Liver (tissue), 9 donors: Measurements from ENCODE around the gene SNCB. TPM values are rescaled to one million over a fixed set of nuclear protein-coding genes. Genes with fewer than 3 reads are reported as not detected.

Source experiments
- DNase-seq: peaks from one replicate; pipeline ENCODE4 v3.0.0-alpha.2; 2017; ENCODE audit warnings: low spot score
- H3K27ac ChIP-seq, 2 donors: one replicate each; pipeline ENCODE4 v1.7.0; 2013; ENCODE audit warnings: inconsistent platforms in 2 of 2, low read length in 2 of 2, control low read depth in 1 of 2, low read depth in 1 of 2, mild to moderate bottlenecking in 1 of 2
- H3K27me3 ChIP-seq, 4 donors: one replicate each; pipeline versions ENCODE4 v1.6.1 to v1.7.0; 2013; ENCODE audit warnings: low read length in 3 of 4, inconsistent platforms in 1 of 4, mild to moderate bottlenecking in 1 of 4, moderate library complexity in 1 of 4; ENCODE audit not compliant: control insufficient read depth in 4 of 4, insufficient read depth in 4 of 4
- H3K36me3 ChIP-seq, 4 donors: one replicate each; pipeline versions ENCODE4 v1.6.1 to v1.7.0; 2013; ENCODE audit warnings: low read length in 3 of 4, mild to moderate bottlenecking in 3 of 4, low read depth in 1 of 4, moderate library complexity in 1 of 4; ENCODE audit not compliant: control insufficient read depth in 4 of 4, insufficient read depth in 3 of 4
- H3K4me1 ChIP-seq, 4 donors: one replicate each; pipeline versions ENCODE4 v1.6.1 to v1.7.0; 2013; ENCODE audit warnings: low read length in 3 of 4, mild to moderate bottlenecking in 3 of 4, moderate library complexity in 1 of 4; ENCODE audit not compliant: control insufficient read depth in 4 of 4, insufficient read depth in 4 of 4
- H3K4me3 ChIP-seq, 3 donors: one replicate each; pipeline versions ENCODE4 v1.6.1 to v1.7.0; 2013; ENCODE audit warnings: low read length in 3 of 3, control low read depth in 1 of 3, low read depth in 1 of 3, mild to moderate bottlenecking in 1 of 3
- H3K9ac ChIP-seq, 2 donors: one replicate each; pipeline ENCODE4 v1.7.0; 2013; ENCODE audit warnings: low read length in 2 of 2, mild to moderate bottlenecking in 2 of 2, moderate library complexity in 2 of 2, control low read depth in 1 of 2, low read depth in 1 of 2
- H3K9me3 ChIP-seq, 4 donors: one replicate each; pipeline versions ENCODE4 v1.6.1 to v1.7.0; 2013; ENCODE audit warnings: low read length in 3 of 4; ENCODE audit not compliant: control insufficient read depth in 4 of 4
- ATF3 ChIP-seq: IDR thresholded peaks from 2 replicates; pipeline ENCODE4 v1.6.1; 2016; ENCODE audit warnings: antibody characterized with exemption
- CTCF ChIP-seq: fragments of 150-350 bp; IDR thresholded peaks from 2 replicates; pipeline ENCODE4 v1.5.1; 2017; ENCODE audit warnings: improper control_type of control experiment, low read depth, low read length; ENCODE audit not compliant: missing input control
- EGR1 ChIP-seq, 2 donors: IDR thresholded peaks; 2 replicates each; pipeline ENCODE4 v1.6.1; 2016 to 2018; ENCODE audit warnings: antibody characterized with exemption in 2 of 2, low read depth in 2 of 2
- FOXA1 ChIP-seq: IDR thresholded peaks from 2 replicates; pipeline ENCODE4 v1.6.1; 2016; ENCODE audit warnings: antibody characterized with exemption
- FOXA2 ChIP-seq: IDR thresholded peaks from 2 replicates; pipeline ENCODE4 v1.6.1; 2016; ENCODE audit warnings: antibody characterized with exemption
- GABPA ChIP-seq, 2 donors: IDR thresholded peaks in 1 of 2; conservative IDR thresholded peaks in 1 of 2; 2 replicates each; pipeline ENCODE4 v1.6.1; 2016; ENCODE audit warnings: antibody characterized with exemption in 2 of 2, mild to moderate bottlenecking in 1 of 2, moderate library complexity in 1 of 2
- HNF4A ChIP-seq, 2 donors: conservative IDR thresholded peaks; 2 replicates each; pipeline ENCODE4 v1.6.1; 2016; ENCODE audit warnings: antibody characterized with exemption in 2 of 2, mild to moderate bottlenecking in 2 of 2
- HNF4G ChIP-seq: IDR thresholded peaks from 2 replicates; pipeline ENCODE4 v1.6.1; 2016; ENCODE audit warnings: antibody characterized with exemption
- JUND ChIP-seq, 2 donors: IDR thresholded peaks; 2 replicates each; pipeline ENCODE4 v1.6.1; 2016; ENCODE audit warnings: antibody characterized with exemption in 2 of 2
- NR2F2 ChIP-seq: IDR thresholded peaks from 2 replicates; pipeline ENCODE4 v1.6.1; 2016; ENCODE audit warnings: antibody characterized with exemption
- RAD21 ChIP-seq, 2 donors: IDR thresholded peaks; 2 replicates each; pipeline ENCODE4 v1.6.1; 2016; ENCODE audit warnings: antibody characterized with exemption in 2 of 2, mild to moderate bottlenecking in 2 of 2
- REST ChIP-seq: IDR thresholded peaks from 2 replicates; pipeline ENCODE4 v1.6.1; 2016; ENCODE audit warnings: antibody characterized with exemption, mild to moderate bottlenecking
- RXRA ChIP-seq, 2 donors: IDR thresholded peaks; 2 replicates each; pipeline ENCODE4 v1.6.1; 2017 to 2018; ENCODE audit warnings: antibody characterized with exemption in 2 of 2, mild to moderate bottlenecking in 1 of 2
- SP1 ChIP-seq: IDR thresholded peaks from 2 replicates; pipeline ENCODE4 v1.6.1; 2018; ENCODE audit warnings: antibody characterized with exemption, mild to moderate bottlenecking
- TAF1 ChIP-seq: conservative IDR thresholded peaks from 2 replicates; pipeline ENCODE4 v1.6.1; 2016; ENCODE audit warnings: antibody characterized with exemption, mild to moderate bottlenecking
- YY1 ChIP-seq: IDR thresholded peaks from 2 replicates; pipeline ENCODE4 v1.6.1; 2016; ENCODE audit warnings: antibody characterized with exemption, mild to moderate bottlenecking
- ZBTB33 ChIP-seq: IDR thresholded peaks from 2 replicates; pipeline ENCODE4 v1.6.1; 2016; ENCODE audit warnings: antibody characterized with exemption
- WGBS: extraction: QIAGEN DNeasy Blood & Tissue Kit; methylation state at CpG from one replicate; pipeline ENCODE4 v1.1.7; 2013; 5-methylcytosine and 5-hydroxymethylcytosine counted together
- polyA plus RNA-seq, 2 donors: library from polyadenylated mRNA; stranded (reverse) in 1 of 2; unstranded in 1 of 2; fragments of 200-250 nt in 1 of 2; fragments of >200 nt in 1 of 2; fragmentation: Nextera tagmentation in 1 of 2; extraction: Ambion mirVana in 1 of 2; gene quantifications; one replicate each; pipeline versions ENCODE4 v1.2.1 to v1.2.3, GENCODE V29; 2013 to 2015
- total RNA-seq, 2 donors: library from RNA; depleted of rRNA; stranded (reverse); fragments of >200 nt; gene quantifications; one replicate each; pipeline ENCODE4 v1.2.3, GENCODE V29; 2014
- TF ChIP-seq, protein P1 (sequence below): IDR thresholded peaks from 2 replicates; pipeline ENCODE4 v1.6.1; 2016; ENCODE audit warnings: antibody characterized with exemption
- donor health status: healthy.
- donor health status: healthy.
- donor health status: healthy.
- donor health status: healthy.
- donor health status: healthy.

SNCB gene
- total and polyA plus RNA-seq, 4 donors, result not detected

DNA sequence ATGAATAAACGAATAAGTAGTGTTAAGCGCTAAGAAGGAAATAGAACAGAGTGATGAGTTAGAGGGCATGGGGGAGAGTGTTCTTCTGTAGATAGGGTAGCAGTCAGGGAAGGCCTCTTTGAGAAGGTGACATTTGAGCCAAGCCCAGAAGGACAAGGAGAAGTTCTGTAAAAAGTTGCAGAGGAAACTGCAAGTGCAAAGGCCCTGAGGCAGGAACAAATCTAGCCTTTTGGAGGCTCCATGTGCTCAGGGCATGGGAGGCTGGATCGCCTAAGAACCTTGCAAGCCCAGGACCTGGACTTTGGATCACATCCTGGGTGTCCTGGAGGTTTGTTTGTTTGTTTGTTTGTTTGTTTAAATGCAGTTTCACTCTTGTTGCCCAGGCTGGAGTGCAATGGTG lies 8.1 kb upstream of the SNCB start:
- no peak overlapping the region for H3K4me3 ChIP-seq
- H3K27ac ChIP-seq, result no peak overlapping the region
- H3K27me3 ChIP-seq, result peaks cover 0 to 3% (median 1%) of the 10 kb centered on the region in 4 donors
- no peak for DNase-seq
- H3K9ac ChIP-seq, result no peak overlapping the region
- H3K4me1 ChIP-seq, result no peaks in the 10 kb centered on the region
- WGBS, result 95% methylated on average over 3 of the region's 3 CpGs
- TF ChIP-seq TAF1, result no peak
- TF ChIP-seq, protein P1, sequence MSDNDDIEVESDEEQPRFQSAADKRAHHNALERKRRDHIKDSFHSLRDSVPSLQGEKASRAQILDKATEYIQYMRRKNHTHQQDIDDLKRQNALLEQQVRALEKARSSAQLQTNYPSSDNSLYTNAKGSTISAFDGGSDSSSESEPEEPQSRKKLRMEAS, result no peak
- no peak for TF ChIP-seq YY1
- TF ChIP-seq HNF4G, result no peak
- TF ChIP-seq GABPA (IDR thresholded peaks at IDR 0.05 in 1 of 2, conservative IDR thresholded peaks at IDR 0.05 in 1 of 2), result no peak
- no peak for TF ChIP-seq SP1
- TF ChIP-seq FOXA1, result no peak
- no peak for TF ChIP-seq REST
- no peak for TF ChIP-seq RXRA (IDR thresholded peaks at IDR 0.05)
- TF ChIP-seq ZBTB33, result no peak
- TF ChIP-seq NR2F2, result no peak
- no peak for TF ChIP-seq CTCF
- no peak for TF ChIP-seq EGR1 (IDR thresholded peaks at IDR 0.05; ENCODE audit: low read depth in 2 of 2)
- TF ChIP-seq HNF4A (conservative IDR thresholded peaks at IDR 0.05), result no peak
- TF ChIP-seq ATF3, result no peak
- TF ChIP-seq FOXA2, result no peak
- no peak for TF ChIP-seq RAD21 (IDR thresholded peaks at IDR 0.05)
- no peak for TF ChIP-seq JUND (IDR thresholded peaks at IDR 0.05)
- no peaks in the 10 kb centered on the region for H3K36me3 ChIP-seq
- no peaks in the 10 kb centered on the region for H3K9me3 ChIP-seq
